Liver (tissue), 9 donors: Measurements from ENCODE around the gene AFAP1L2. TPM values are rescaled to one million over a fixed set of nuclear protein-coding genes. Genes with fewer than 3 reads are reported as not detected.

Experiments used
- DNase-seq: peaks from one replicate; pipeline ENCODE4 v3.0.0-alpha.2; 2017; ENCODE audit warnings: low spot score
- H3K27ac ChIP-seq, 2 donors: one replicate each; pipeline ENCODE4 v1.7.0; 2013; ENCODE audit warnings: inconsistent platforms in 2 of 2, low read length in 2 of 2, control low read depth in 1 of 2, low read depth in 1 of 2, mild to moderate bottlenecking in 1 of 2
- H3K27me3 ChIP-seq, 4 donors: one replicate each; pipeline versions ENCODE4 v1.6.1 to v1.7.0; 2013; ENCODE audit warnings: low read length in 3 of 4, inconsistent platforms in 1 of 4, mild to moderate bottlenecking in 1 of 4, moderate library complexity in 1 of 4; ENCODE audit not compliant: control insufficient read depth in 4 of 4, insufficient read depth in 4 of 4
- H3K36me3 ChIP-seq, 4 donors: one replicate each; pipeline versions ENCODE4 v1.6.1 to v1.7.0; 2013; ENCODE audit warnings: low read length in 3 of 4, mild to moderate bottlenecking in 3 of 4, low read depth in 1 of 4, moderate library complexity in 1 of 4; ENCODE audit not compliant: control insufficient read depth in 4 of 4, insufficient read depth in 3 of 4
- H3K4me1 ChIP-seq, 4 donors: one replicate each; pipeline versions ENCODE4 v1.6.1 to v1.7.0; 2013; ENCODE audit warnings: low read length in 3 of 4, mild to moderate bottlenecking in 3 of 4, moderate library complexity in 1 of 4; ENCODE audit not compliant: control insufficient read depth in 4 of 4, insufficient read depth in 4 of 4
- H3K4me3 ChIP-seq, 3 donors: one replicate each; pipeline versions ENCODE4 v1.6.1 to v1.7.0; 2013; ENCODE audit warnings: low read length in 3 of 3, control low read depth in 1 of 3, low read depth in 1 of 3, mild to moderate bottlenecking in 1 of 3
- H3K9ac ChIP-seq, 2 donors: one replicate each; pipeline ENCODE4 v1.7.0; 2013; ENCODE audit warnings: low read length in 2 of 2, mild to moderate bottlenecking in 2 of 2, moderate library complexity in 2 of 2, control low read depth in 1 of 2, low read depth in 1 of 2
- H3K9me3 ChIP-seq, 4 donors: one replicate each; pipeline versions ENCODE4 v1.6.1 to v1.7.0; 2013; ENCODE audit warnings: low read length in 3 of 4; ENCODE audit not compliant: control insufficient read depth in 4 of 4
- ATF3 ChIP-seq: IDR thresholded peaks from 2 replicates; pipeline ENCODE4 v1.6.1; 2016; ENCODE audit warnings: antibody characterized with exemption
- EGR1 ChIP-seq, 2 donors: IDR thresholded peaks; 2 replicates each; pipeline ENCODE4 v1.6.1; 2016 to 2018; ENCODE audit warnings: antibody characterized with exemption in 2 of 2, low read depth in 2 of 2
- FOXA2 ChIP-seq: IDR thresholded peaks from 2 replicates; pipeline ENCODE4 v1.6.1; 2016; ENCODE audit warnings: antibody characterized with exemption
- GABPA ChIP-seq, 2 donors: IDR thresholded peaks in 1 of 2; conservative IDR thresholded peaks in 1 of 2; 2 replicates each; pipeline ENCODE4 v1.6.1; 2016; ENCODE audit warnings: antibody characterized with exemption in 2 of 2, mild to moderate bottlenecking in 1 of 2, moderate library complexity in 1 of 2
- JUND ChIP-seq, 2 donors: IDR thresholded peaks; 2 replicates each; pipeline ENCODE4 v1.6.1; 2016; ENCODE audit warnings: antibody characterized with exemption in 2 of 2
- MAX ChIP-seq: IDR thresholded peaks from 2 replicates; pipeline ENCODE4 v1.6.1; 2016; ENCODE audit warnings: antibody characterized with exemption
- RAD21 ChIP-seq, 2 donors: IDR thresholded peaks; 2 replicates each; pipeline ENCODE4 v1.6.1; 2016; ENCODE audit warnings: antibody characterized with exemption in 2 of 2, mild to moderate bottlenecking in 2 of 2
- REST ChIP-seq: IDR thresholded peaks from 2 replicates; pipeline ENCODE4 v1.6.1; 2016; ENCODE audit warnings: antibody characterized with exemption, mild to moderate bottlenecking
- RXRA ChIP-seq, 2 donors: IDR thresholded peaks; 2 replicates each; pipeline ENCODE4 v1.6.1; 2017 to 2018; ENCODE audit warnings: antibody characterized with exemption in 2 of 2, mild to moderate bottlenecking in 1 of 2
- SP1 ChIP-seq: IDR thresholded peaks from 2 replicates; pipeline ENCODE4 v1.6.1; 2018; ENCODE audit warnings: antibody characterized with exemption, mild to moderate bottlenecking
- TAF1 ChIP-seq: conservative IDR thresholded peaks from 2 replicates; pipeline ENCODE4 v1.6.1; 2016; ENCODE audit warnings: antibody characterized with exemption, mild to moderate bottlenecking
- YY1 ChIP-seq: IDR thresholded peaks from 2 replicates; pipeline ENCODE4 v1.6.1; 2016; ENCODE audit warnings: antibody characterized with exemption, mild to moderate bottlenecking
- WGBS: extraction: QIAGEN DNeasy Blood & Tissue Kit; methylation state at CpG from one replicate; pipeline ENCODE4 v1.1.7; 2013; 5-methylcytosine and 5-hydroxymethylcytosine counted together
- polyA plus RNA-seq, 2 donors: library from polyadenylated mRNA; stranded (reverse) in 1 of 2; unstranded in 1 of 2; fragments of 200-250 nt in 1 of 2; fragments of >200 nt in 1 of 2; fragmentation: Nextera tagmentation in 1 of 2; extraction: Ambion mirVana in 1 of 2; gene quantifications; one replicate each; pipeline versions ENCODE4 v1.2.1 to v1.2.3, GENCODE V29; 2013 to 2015
- total RNA-seq, 2 donors: library from RNA; depleted of rRNA; stranded (reverse); fragments of >200 nt; gene quantifications; one replicate each; pipeline ENCODE4 v1.2.3, GENCODE V29; 2014
- TF ChIP-seq, protein P1 (sequence below): fragments of 150-350 bp; IDR thresholded peaks from 2 replicates; pipeline ENCODE4 v1.5.1; 2017; ENCODE audit warnings: improper control_type of control experiment, low read depth, low read length; ENCODE audit not compliant: missing input control
- TF ChIP-seq, protein P2 (sequence below): IDR thresholded peaks from 2 replicates; pipeline ENCODE4 v1.6.1; 2016; ENCODE audit warnings: antibody characterized with exemption
- donor health status: healthy.
- donor health status: healthy.
- donor health status: healthy.
- donor health status: healthy.
- donor health status: healthy.

Gene AFAP1L2
- total and polyA plus RNA-seq, 4 donors, result 0.53 to 1.8 (median 1.3) TPM

DNA sequence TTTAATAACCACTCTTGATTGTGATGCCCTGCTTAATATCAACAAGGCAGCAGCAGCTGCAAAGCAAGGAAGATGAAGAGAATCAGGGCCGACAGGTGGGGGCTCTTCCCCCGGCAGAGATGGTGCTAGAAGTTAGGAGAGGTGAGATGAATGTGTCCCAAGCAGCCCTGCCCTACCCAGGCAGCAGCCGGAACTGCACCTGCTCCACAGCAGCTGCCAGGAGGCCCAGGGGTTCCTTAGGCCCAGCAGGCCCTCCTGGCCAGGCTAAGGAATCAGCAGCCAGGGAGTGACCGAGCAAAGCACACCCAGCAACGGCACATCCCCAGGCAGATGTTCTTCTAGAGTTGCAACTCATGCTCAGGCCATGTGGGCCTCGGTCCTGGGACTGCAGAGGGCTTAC is 17.9 kb downstream of the AFAP1L2 start:
- 86% methylated on average over 6 of the region's 6 CpGs for WGBS
- H3K4me1 ChIP-seq, result no peaks in the 10 kb centered on the region
- DNase-seq, result no peak

More for the DNA sequence above, 17.9 kb downstream of the AFAP1L2 start:
- H3K9me3 ChIP-seq, result no peaks in the 10 kb centered on the region
- H3K27me3 ChIP-seq, result no peaks in the 10 kb centered on the region
- no peaks in the 10 kb centered on the region for H3K36me3 ChIP-seq
- H3K27ac ChIP-seq, result no peak overlapping the region
- H3K9ac ChIP-seq, result no peak overlapping the region
- no peak overlapping the region for H3K4me3 ChIP-seq
- TF ChIP-seq MAX, result no peak
- no peak for TF ChIP-seq TAF1
- TF ChIP-seq EGR1 (IDR thresholded peaks at IDR 0.05; ENCODE audit: low read depth in 2 of 2), result no peak
- no peak for TF ChIP-seq RAD21 (IDR thresholded peaks at IDR 0.05)
- no peak for TF ChIP-seq SP1
- no peak for TF ChIP-seq YY1
- TF ChIP-seq REST, result no peak
- TF ChIP-seq GABPA (IDR thresholded peaks at IDR 0.05 in 1 of 2, conservative IDR thresholded peaks at IDR 0.05 in 1 of 2), result no peak
- no peak for TF ChIP-seq RXRA (IDR thresholded peaks at IDR 0.05)
- TF ChIP-seq, protein P1, sequence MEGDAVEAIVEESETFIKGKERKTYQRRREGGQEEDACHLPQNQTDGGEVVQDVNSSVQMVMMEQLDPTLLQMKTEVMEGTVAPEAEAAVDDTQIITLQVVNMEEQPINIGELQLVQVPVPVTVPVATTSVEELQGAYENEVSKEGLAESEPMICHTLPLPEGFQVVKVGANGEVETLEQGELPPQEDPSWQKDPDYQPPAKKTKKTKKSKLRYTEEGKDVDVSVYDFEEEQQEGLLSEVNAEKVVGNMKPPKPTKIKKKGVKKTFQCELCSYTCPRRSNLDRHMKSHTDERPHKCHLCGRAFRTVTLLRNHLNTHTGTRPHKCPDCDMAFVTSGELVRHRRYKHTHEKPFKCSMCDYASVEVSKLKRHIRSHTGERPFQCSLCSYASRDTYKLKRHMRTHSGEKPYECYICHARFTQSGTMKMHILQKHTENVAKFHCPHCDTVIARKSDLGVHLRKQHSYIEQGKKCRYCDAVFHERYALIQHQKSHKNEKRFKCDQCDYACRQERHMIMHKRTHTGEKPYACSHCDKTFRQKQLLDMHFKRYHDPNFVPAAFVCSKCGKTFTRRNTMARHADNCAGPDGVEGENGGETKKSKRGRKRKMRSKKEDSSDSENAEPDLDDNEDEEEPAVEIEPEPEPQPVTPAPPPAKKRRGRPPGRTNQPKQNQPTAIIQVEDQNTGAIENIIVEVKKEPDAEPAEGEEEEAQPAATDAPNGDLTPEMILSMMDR, result no peak
- no peak for TF ChIP-seq FOXA2
- TF ChIP-seq, protein P2, sequence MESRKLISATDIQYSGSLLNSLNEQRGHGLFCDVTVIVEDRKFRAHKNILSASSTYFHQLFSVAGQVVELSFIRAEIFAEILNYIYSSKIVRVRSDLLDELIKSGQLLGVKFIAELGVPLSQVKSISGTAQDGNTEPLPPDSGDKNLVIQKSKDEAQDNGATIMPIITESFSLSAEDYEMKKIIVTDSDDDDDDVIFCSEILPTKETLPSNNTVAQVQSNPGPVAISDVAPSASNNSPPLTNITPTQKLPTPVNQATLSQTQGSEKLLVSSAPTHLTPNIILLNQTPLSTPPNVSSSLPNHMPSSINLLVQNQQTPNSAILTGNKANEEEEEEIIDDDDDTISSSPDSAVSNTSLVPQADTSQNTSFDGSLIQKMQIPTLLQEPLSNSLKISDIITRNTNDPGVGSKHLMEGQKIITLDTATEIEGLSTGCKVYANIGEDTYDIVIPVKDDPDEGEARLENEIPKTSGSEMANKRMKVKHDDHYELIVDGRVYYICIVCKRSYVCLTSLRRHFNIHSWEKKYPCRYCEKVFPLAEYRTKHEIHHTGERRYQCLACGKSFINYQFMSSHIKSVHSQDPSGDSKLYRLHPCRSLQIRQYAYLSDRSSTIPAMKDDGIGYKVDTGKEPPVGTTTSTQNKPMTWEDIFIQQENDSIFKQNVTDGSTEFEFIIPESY, result no peak
- TF ChIP-seq JUND (IDR thresholded peaks at IDR 0.05), result no peak
- no peak for TF ChIP-seq ATF3
